H9 (cell line): ENCODE data around the gene PTN. TPM values are rescaled to one million over a fixed set of nuclear protein-coding genes. Genes with fewer than 3 reads are reported as not detected.

Source experiments
- DNase-seq: peaks from one replicate; pipeline ENCODE4 v3.0.0-alpha.2; 2017
- H2AFZ ChIP-seq: one replicate; pipeline ENCODE4 v1.6.1; 2013; ENCODE audit warnings: mild to moderate bottlenecking, low read length, control low read depth, moderate library complexity
- H2AK5ac ChIP-seq: 2 replicates; pipeline ENCODE4 v1.6.1; 2013; ENCODE audit warnings: low read length, control low read depth, mixed read lengths; ENCODE audit not compliant: insufficient read length
- H2BK120ac ChIP-seq: one replicate; pipeline ENCODE4 v1.6.1; 2013; ENCODE audit warnings: low read depth, mild to moderate bottlenecking, low read length, control low read depth, inconsistent platforms; ENCODE audit not compliant: poor library complexity, severe bottlenecking
- H2BK12ac ChIP-seq: 2 replicates; pipeline ENCODE4 v1.6.1; 2013; ENCODE audit warnings: low read length, control low read depth, mixed read lengths, low read depth; ENCODE audit not compliant: insufficient read length
- H2BK15ac ChIP-seq: 2 replicates; pipeline ENCODE4 v1.6.1; 2013; ENCODE audit warnings: low read depth, low read length, control low read depth
- H2BK20ac ChIP-seq: one replicate; pipeline ENCODE4 v1.6.1; 2013; ENCODE audit warnings: low read depth, mild to moderate bottlenecking, low read length, control low read depth, inconsistent platforms; ENCODE audit not compliant: poor library complexity, severe bottlenecking
- H2BK5ac ChIP-seq: 2 replicates; pipeline ENCODE4 v1.6.1; 2013; ENCODE audit warnings: low read length, control low read depth, mixed read lengths; ENCODE audit not compliant: insufficient read length
- H3K14ac ChIP-seq: 2 replicates; pipeline ENCODE4 v1.6.1; 2013; ENCODE audit warnings: low read length, control low read depth; ENCODE audit not compliant: insufficient read depth
- H3K18ac ChIP-seq: 2 replicates; pipeline ENCODE4 v1.6.1; 2013; ENCODE audit warnings: low read depth, mild to moderate bottlenecking, mixed read lengths, low read length, control low read depth; ENCODE audit not compliant: insufficient read length
- H3K23ac ChIP-seq: 2 replicates; pipeline ENCODE4 v1.6.1; 2013; ENCODE audit warnings: low read length, control low read depth, mixed read lengths, low read depth; ENCODE audit not compliant: insufficient read length
- H3K23me2 ChIP-seq: 2 replicates; pipeline ENCODE4 v1.6.1; 2013; ENCODE audit warnings: low read depth, mild to moderate bottlenecking, mixed read lengths, low read length, control low read depth; ENCODE audit not compliant: insufficient read length, poor library complexity, severe bottlenecking
- H3K27ac ChIP-seq: 2 replicates; pipeline ENCODE4 v1.5.1; 2013; ENCODE audit warnings: low read length, control low read depth, mixed read lengths, low read depth; ENCODE audit not compliant: insufficient read length
- H3K27me3 ChIP-seq: 2 replicates; pipeline ENCODE4 v1.6.1; 2013; ENCODE audit warnings: low read length, control low read depth, inconsistent platforms; ENCODE audit not compliant: insufficient read depth
- H3K4ac ChIP-seq: 2 replicates; pipeline ENCODE4 v1.6.1; 2013; ENCODE audit warnings: low read depth, mild to moderate bottlenecking, control low read depth, inconsistent platforms, low read length, moderate library complexity
- H3K4me1 ChIP-seq: 2 replicates; pipeline ENCODE4 v1.6.1; 2013; ENCODE audit warnings: low read length, control low read depth, inconsistent platforms; ENCODE audit not compliant: insufficient read depth
- H3K4me2 ChIP-seq: 2 replicates; pipeline ENCODE4 v1.6.1; 2013; ENCODE audit warnings: low read length, control low read depth, mixed read lengths; ENCODE audit not compliant: insufficient read length, insufficient read depth
- H3K56ac ChIP-seq: 2 replicates; pipeline ENCODE4 v1.6.1; 2013; ENCODE audit warnings: low read depth, mild to moderate bottlenecking, mixed read lengths, low read length, control low read depth; ENCODE audit not compliant: insufficient read length
- H3K79me1 ChIP-seq: 2 replicates; pipeline ENCODE4 v1.6.1; 2013; ENCODE audit warnings: low read depth, mild to moderate bottlenecking, moderate library complexity, low read length, control low read depth, inconsistent platforms; ENCODE audit not compliant: insufficient read depth, poor library complexity, severe bottlenecking
- H3K79me2 ChIP-seq: 2 replicates; pipeline ENCODE4 v1.6.1; 2013; ENCODE audit warnings: low read length, control low read depth, inconsistent platforms; ENCODE audit not compliant: insufficient read depth
- H3K9ac ChIP-seq: 2 replicates; pipeline ENCODE4 v1.6.1; 2013; ENCODE audit warnings: low read length, control low read depth, mixed read lengths; ENCODE audit not compliant: insufficient read length; ENCODE audit errors: extremely low read depth
- H3K9me3 ChIP-seq: one replicate; pipeline ENCODE4 v1.6.1; 2013; ENCODE audit warnings: low read depth, low read length, inconsistent platforms; ENCODE audit not compliant: control insufficient read depth
- H3T11ph ChIP-seq: one replicate; pipeline ENCODE4 v1.6.1; 2013; ENCODE audit warnings: mild to moderate bottlenecking, low read length, control low read depth, inconsistent platforms
- H4K20me1 ChIP-seq: one replicate; pipeline ENCODE4 v1.6.1; 2013; ENCODE audit not compliant: control insufficient read depth, insufficient read length, insufficient read depth
- H4K5ac ChIP-seq: 2 replicates; pipeline ENCODE4 v1.6.1; 2013; ENCODE audit warnings: low read depth, mild to moderate bottlenecking, mixed read lengths, low read length, control low read depth; ENCODE audit not compliant: insufficient read length
- H4K8ac ChIP-seq: replicated peaks from 2 replicates; pipeline ENCODE4 v1.6.1; 2013; ENCODE audit warnings: low read length, control low read depth, mixed read lengths, low read depth; ENCODE audit not compliant: insufficient read length
- H4K91ac ChIP-seq: 2 replicates; pipeline ENCODE4 v1.6.1; 2013; ENCODE audit warnings: low read depth, mild to moderate bottlenecking, moderate library complexity, mixed read lengths, low read length, control low read depth; ENCODE audit not compliant: insufficient read length
- H3K27ac Mint-ChIP-seq, 3 experiments: 2 replicates in 2 of 3; 3 replicates in 1 of 3; pipeline ENCODE4 v1.8.0; 2020 to 2021; ENCODE audit warnings: mixed read lengths in 3 of 3, mild to moderate bottlenecking in 1 of 3, moderate library complexity in 1 of 3
- H3K27me3 Mint-ChIP-seq: 2 replicates; pipeline ENCODE4 v1.8.0; 2021; ENCODE audit warnings: low read depth, mild to moderate bottlenecking, moderate library complexity, mixed read lengths
- H3K36me3 Mint-ChIP-seq, 3 experiments: 2 replicates in 2 of 3; 3 replicates in 1 of 3; pipeline ENCODE4 v1.8.0; 2020 to 2021; ENCODE audit warnings: low read depth in 3 of 3, mixed read lengths in 3 of 3; ENCODE audit not compliant: insufficient read depth in 1 of 3
- H3K4me1 Mint-ChIP-seq, 2 experiments: 2 replicates each; pipeline ENCODE4 v1.8.0; 2020; ENCODE audit warnings: mixed read lengths in 2 of 2
- H3K4me3 Mint-ChIP-seq, 2 experiments: 2 replicates in 1 of 2; 3 replicates in 1 of 2; pipeline ENCODE4 v1.8.0; 2020 to 2021; ENCODE audit warnings: mild to moderate bottlenecking in 2 of 2, mixed read lengths in 2 of 2, moderate library complexity in 1 of 2
- H3K9me3 Mint-ChIP-seq, 2 experiments: 2 replicates in 1 of 2; 3 replicates in 1 of 2; pipeline ENCODE4 v1.8.0; 2020; ENCODE audit warnings: mild to moderate bottlenecking in 2 of 2, mixed read lengths in 2 of 2, moderate library complexity in 1 of 2
- CTCF ChIP-seq: fragments of 200-600 bp; sonication (generic); conservative IDR thresholded peaks from 3 replicates; pipeline ENCODE4 v1.8.0; 2021; ENCODE audit warnings: antibody characterized with exemption, mild to moderate bottlenecking
- WGBS: extraction: QIAGEN DNeasy Blood & Tissue Kit; methylation state at CpG from one replicate; pipeline ENCODE4 v1.1.7; 2013; ENCODE audit warnings: missing lambda C conversion rate, low lambda C conversion rate, mixed read lengths; ENCODE audit not compliant: insufficient read length; ENCODE audit errors: extremely low coverage; 5-methylcytosine and 5-hydroxymethylcytosine counted together
- total RNA-seq: library from RNA; stranded (reverse); gene quantifications from 2 replicates; pipeline ENCODE4 v1.2.1, GENCODE V29; 2021

The PTN gene
- total RNA-seq, 1 experiment from 2014 or later = 16.5 TPM

GRCh38 chr7:137283153-137283552 lies 60.4 kb downstream of the PTN start:
- Histone ChIP-seq H3K9ac (no peak overlapping the region), H4K20me1 (no peaks in the 10 kb centered on the region), H3K4ac (no peak overlapping the region), H2BK12ac (no peak overlapping the region), H3K23ac (no peak overlapping the region), H3K27ac (no peak overlapping the region), H2BK5ac (no peak overlapping the region), H3K79me1 (no peaks in the 10 kb centered on the region), H4K5ac (no peak overlapping the region), H4K91ac (no peak overlapping the region), H2BK15ac (no peak overlapping the region), H3K56ac (no peak overlapping the region), H2BK20ac (no peak overlapping the region), H3K23me2 (no peaks in the 10 kb centered on the region), H3K14ac (no peak overlapping the region), H4K8ac (no peak overlapping the region), H3K9me3 (no peaks in the 10 kb centered on the region), H3K79me2 (no peaks in the 10 kb centered on the region), H2BK120ac (no peak overlapping the region), H3K27me3 (no peaks in the 10 kb centered on the region), H3T11ph (no peak overlapping the region), H3K4me2 (no peak overlapping the region), H3K18ac (no peak overlapping the region), H2AK5ac (no peak overlapping the region), H2AFZ (no peak overlapping the region), H3K4me1 (no peaks in the 10 kb centered on the region)
- Mint-ChIP-seq H3K27me3 (no peaks in the 10 kb centered on the region), H3K9me3 (no peaks in the 10 kb centered on the region; a peak in 1 of 5 replicates), H3K36me3 (no peaks in the 10 kb centered on the region; a peak in 1 of 7 replicates), H3K27ac (no peak overlapping the region), H3K4me1 (peaks cover 5 to 11% of the 10 kb centered on the region in 2 experiments), H3K4me3 (no peak overlapping the region)
- no peak for DNase-seq
- WGBS = no CpG with 5 or more reads among the region's 6 CpGs
- no peak for TF ChIP-seq CTCF
